HG03442 (cell line): ENCODE results near the gene CHP2.

Experiments
- ATAC-seq: cut with Tn5 transposase; IDR thresholded peaks from one replicate; pipeline ENCODE4 v1.9.1; 2021; ENCODE audit warnings: mild to moderate bottlenecking, moderate library complexity; ENCODE audit not compliant: unreplicated experiment

CHP2 gene

GRCh38 chr16:23803591-23804123 is 48.8 kb downstream of the CHP2 start:
- ATAC-seq = peak; percentile 59

GRCh38 chr16:23807028-23807427 is 52.2 kb downstream of the CHP2 start:
- no peak for ATAC-seq
